Activated naive CD8-positive, alpha-beta T cell treated with anti-CD3 and anti-CD28 coated beads, Interleukin-2, amount 10 ng/mL, durations not matched to agents 7 days and 5 days (primary cell): ENCODE data around the gene ATF6B. TPM values are rescaled to one million over a fixed set of nuclear protein-coding genes. Genes with fewer than 3 reads are reported as not detected.

Source experiments
- ATAC-seq: fragments of 150-1000 bp; cut with Tn5 transposase; one replicate; pipeline ENCODE4 v1.10.0; 2021; ENCODE audit warnings: low read depth, moderate library complexity
- POLR2A ChIA-PET: fragments of 350-600 bp; sonication (Branson Sonifier 250); formaldehyde crosslinking; loops from one replicate; lab custom pipeline; 2021; ENCODE audit warnings: antibody characterized with exemption; lab: Charles Lee
- DNase-seq: peaks from one replicate; pipeline ENCODE4 v3.0.0; 2021
- H3K27ac Mint-ChIP-seq: one replicate; pipeline ENCODE4 v1.8.0; 2022; ENCODE audit warnings: mild to moderate bottlenecking, mixed read lengths
- H3K27me3 Mint-ChIP-seq: one replicate; pipeline ENCODE4 v1.8.0; 2022; ENCODE audit warnings: mild to moderate bottlenecking, moderate library complexity, mixed read lengths
- H3K36me3 Mint-ChIP-seq: one replicate; pipeline ENCODE4 v1.8.0; 2021; ENCODE audit warnings: mild to moderate bottlenecking, mixed read lengths
- H3K4me1 Mint-ChIP-seq: one replicate; pipeline ENCODE4 v1.8.0; 2021; ENCODE audit warnings: mixed read lengths
- H3K4me3 Mint-ChIP-seq: one replicate; pipeline ENCODE4 v1.8.0; 2022; ENCODE audit warnings: mild to moderate bottlenecking, moderate library complexity, mixed read lengths
- H3K9me3 Mint-ChIP-seq: one replicate; pipeline ENCODE4 v1.8.0; 2021; ENCODE audit warnings: mixed read lengths
- total RNA-seq, 2 experiments: library from RNA; stranded (reverse); gene quantifications; one replicate each; pipeline ENCODE4 v1.2.3, GENCODE V29; 2021

Gene ATF6B
- 100 to 1,000 TPM; 136 to 147 TPM for total RNA-seq

DNA sequence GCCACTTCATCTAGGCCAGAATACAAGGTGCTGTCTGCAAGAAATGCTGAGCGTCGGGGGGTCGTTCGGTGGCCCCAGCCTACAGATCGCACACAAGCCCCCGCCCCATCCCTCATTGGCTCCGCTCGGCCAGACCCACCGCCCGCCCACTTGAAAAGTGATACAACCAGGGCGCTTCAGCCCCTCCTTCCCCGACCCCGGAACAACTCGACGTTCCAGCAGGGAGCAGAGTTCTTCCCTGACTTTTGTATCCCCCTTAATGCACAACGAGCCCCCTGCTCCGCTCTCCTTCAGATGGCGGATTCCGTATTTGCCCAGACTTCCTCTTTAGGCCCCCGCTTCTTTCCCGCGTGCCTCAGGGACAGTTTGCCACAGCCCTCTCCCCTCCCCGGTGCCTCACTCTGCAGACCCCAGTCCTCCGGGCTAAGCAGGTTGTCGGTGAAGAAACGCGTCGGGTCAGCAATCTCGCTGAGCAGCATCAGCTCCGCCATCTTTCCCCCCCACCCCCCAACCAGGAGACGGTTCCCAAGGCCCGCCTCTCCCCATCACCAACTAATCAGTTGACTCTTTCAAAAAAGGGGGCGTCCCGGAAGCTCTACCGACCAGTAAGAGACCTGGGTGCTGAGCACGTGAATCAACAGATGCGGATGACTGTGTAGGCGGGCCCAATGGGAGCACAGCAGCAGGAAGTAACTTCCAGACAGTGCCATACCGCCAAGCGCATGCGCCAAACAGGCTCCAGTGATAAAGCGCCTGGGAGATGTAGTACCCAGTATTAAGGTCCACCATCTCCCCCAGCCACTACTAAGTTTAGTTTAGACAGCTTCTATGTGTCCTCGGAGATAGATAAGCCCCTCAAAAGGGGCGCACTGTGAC, at the start of gene ATF6B:
Gene ATF6B, minus strand, starts transcription at position 530 of the 876 bp plus-strand sequence. Its CDS starts 39 bp downstream, at position 491.
- peaks cover 17% of the 10 kb centered on the region for H3K36me3 Mint-ChIP-seq
- DNase-seq (peak; percentile 87), ATAC-seq (peak; percentile 95)
- peaks cover 38% of the 10 kb centered on the region for H3K4me1 Mint-ChIP-seq
- H3K27me3 Mint-ChIP-seq, result peaks cover 1% of the 10 kb centered on the region
- H3K4me3 Mint-ChIP-seq, result peak within 1 kb of the TSS; percentile 99
- POLR2A ChIA-PET, result interaction anchor here (1.0 to 3.7 kb wide), 11 partner anchors 9 to 844 kb away, joined by 3 to 18 read pairs (median 5); partner anchors contain the start of genes AGPAT1, EHMT2, GPSM3 and PBX2
- H3K27ac Mint-ChIP-seq, result peak within 1 kb of the TSS; percentile 99
- no peaks in the 10 kb centered on the region for H3K9me3 Mint-ChIP-seq

DNA sequence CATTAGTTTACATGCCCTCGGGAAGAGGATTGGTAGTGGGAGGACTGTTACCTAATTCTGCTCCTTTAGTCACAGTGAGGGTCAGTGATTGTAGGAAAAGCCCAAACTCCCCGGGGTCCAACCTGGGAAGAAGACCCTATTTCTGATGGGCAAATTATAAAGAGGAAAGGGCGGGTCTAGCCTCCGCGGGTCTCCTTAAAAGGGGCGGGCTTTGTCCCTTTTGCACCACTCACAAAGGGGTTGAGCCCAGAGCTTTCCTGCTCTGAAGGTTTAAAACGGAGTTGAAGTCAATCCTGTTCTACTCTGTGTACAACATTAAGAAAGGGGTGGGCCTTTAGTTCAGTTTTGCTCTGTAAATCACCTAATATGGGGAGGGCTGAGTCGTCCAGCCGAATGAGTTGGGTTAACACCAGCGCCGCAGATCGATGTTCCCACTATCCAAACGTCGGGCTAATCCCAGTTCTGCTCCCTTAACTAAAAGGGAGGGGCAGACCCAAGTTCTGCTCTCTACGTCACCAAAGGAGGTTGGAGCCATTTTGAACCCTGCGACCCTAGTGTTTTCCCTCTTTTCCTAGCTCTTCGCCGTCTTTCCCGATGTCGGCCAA, 49.2 kb upstream of the ATF6B start:
- POLR2A ChIA-PET, result interaction anchor here (1.2 to 2.6 kb wide), 7 partner anchors 13 to 206 kb away, joined by 3 to 20 read pairs (median 7); partner anchors contain the start of genes ATF6B, DXO, FKBPL and GPSM3
- peaks cover 18% of the 10 kb centered on the region for H3K36me3 Mint-ChIP-seq

DNA sequence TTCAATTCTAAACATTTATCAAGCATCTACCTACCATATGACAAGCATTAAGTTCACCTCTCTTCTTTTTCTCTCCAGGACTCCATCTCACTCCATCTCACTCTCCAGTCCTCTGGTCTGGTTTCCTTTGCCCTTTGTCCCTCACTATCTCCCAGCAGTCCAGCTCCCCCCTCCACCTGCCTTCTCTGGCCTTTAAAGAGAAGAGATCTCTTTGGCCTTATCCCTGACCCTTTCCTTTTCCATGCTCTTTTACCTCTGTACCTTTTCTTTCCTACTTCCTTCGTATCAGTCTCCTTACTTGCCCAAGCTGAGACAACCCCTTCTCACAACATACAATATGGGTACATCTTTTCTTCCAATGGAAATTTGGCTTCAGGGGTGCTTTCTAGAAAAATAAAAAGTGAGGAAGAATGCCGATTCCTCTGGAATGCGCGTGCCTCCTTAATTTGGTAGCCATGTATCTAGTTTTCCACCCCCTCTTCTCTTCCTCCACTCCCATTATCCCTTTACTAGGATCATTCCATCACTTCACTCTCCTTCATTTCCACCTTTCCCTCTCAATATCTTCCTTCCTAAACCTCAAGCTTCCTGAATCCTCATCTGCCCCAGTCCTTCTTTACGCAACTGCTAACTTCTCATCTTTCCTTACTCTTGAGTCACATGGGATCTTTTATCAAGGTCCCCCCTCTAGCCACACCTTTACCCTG, 48.6 kb upstream of the ATF6B start:
- no peaks in the 10 kb centered on the region for H3K27me3 Mint-ChIP-seq
- no peak for DNase-seq
- peaks cover 18% of the 10 kb centered on the region for H3K36me3 Mint-ChIP-seq
- ATAC-seq, result no peak
- H3K27ac Mint-ChIP-seq, result peak overlapping the region; percentile 98
- peak overlapping the region; percentile 97 for H3K4me3 Mint-ChIP-seq
- no peaks in the 10 kb centered on the region for H3K9me3 Mint-ChIP-seq
- POLR2A ChIA-PET, result interaction anchor here (0.8 to 2.6 kb wide), 7 partner anchors 14 to 205 kb away, joined by 3 to 20 read pairs (median 7); partner anchors contain the start of genes ATF6B, DXO, FKBPL and GPSM3
- H3K4me1 Mint-ChIP-seq, result peaks cover 54% of the 10 kb centered on the region

More for the DNA sequence above, 49.2 kb upstream of the ATF6B start:
- peak overlapping the region; percentile 98 for H3K27ac Mint-ChIP-seq
- H3K4me3 Mint-ChIP-seq, result peak overlapping the region; percentile 97
- ATAC-seq (peak; percentile 1), DNase-seq (no peak)
- peaks cover 54% of the 10 kb centered on the region for H3K4me1 Mint-ChIP-seq
- H3K9me3 Mint-ChIP-seq, result no peaks in the 10 kb centered on the region
- no peaks in the 10 kb centered on the region for H3K27me3 Mint-ChIP-seq

DNA sequence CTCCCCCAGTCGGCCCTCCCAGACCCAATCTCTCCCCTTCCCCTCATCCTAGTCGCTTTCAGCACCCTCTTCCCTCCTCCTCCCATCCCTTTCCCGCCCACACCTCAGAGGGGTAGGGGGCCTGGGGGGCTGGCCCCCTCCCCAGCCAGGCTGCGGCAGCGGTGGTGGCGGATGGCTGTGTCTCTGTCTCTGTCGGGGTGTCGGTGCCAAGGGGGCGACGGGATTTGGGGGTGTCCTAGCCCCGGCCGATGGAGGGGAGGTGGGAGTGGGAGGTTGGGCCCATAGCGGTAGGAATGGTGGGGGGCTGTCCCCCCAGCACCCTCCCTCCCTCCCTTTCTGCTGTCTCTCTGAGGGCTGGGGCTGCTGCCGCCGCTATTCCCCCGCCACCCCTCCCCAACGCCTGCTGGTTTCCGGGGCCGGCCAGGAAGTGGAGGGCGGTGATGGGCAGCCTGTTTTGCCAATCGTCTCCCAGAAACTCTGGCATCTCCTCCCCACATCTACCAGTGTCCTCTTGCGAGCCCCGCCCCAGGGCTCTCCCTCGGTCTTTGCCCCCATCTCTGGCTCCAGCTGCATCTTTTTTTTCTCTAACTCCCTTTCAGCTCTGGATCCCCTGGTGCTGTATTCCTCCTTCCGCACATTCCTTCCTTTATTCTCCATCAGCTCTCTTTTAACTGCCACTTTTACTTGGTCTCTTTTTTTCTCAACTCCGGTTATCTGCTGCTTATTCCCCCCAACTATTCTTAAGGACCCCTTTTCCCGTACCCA, 47.8 kb upstream of the ATF6B start, which contains the start of gene AGPAT1:
Gene AGPAT1, minus strand, starts transcription at position 374 of the 765 bp plus-strand sequence. CDS start 4,588 bp downstream, outside the sequence.
- peak within 1 kb of the TSS; percentile 98 for H3K27ac Mint-ChIP-seq
- DNase-seq (peak; percentile 92), ATAC-seq (peak; percentile 39)
- H3K9me3 Mint-ChIP-seq, result no peaks in the 10 kb centered on the region
- peak within 1 kb of the TSS; percentile 97 for H3K4me3 Mint-ChIP-seq
- peaks cover 21% of the 10 kb centered on the region for H3K36me3 Mint-ChIP-seq
- no peaks in the 10 kb centered on the region for H3K27me3 Mint-ChIP-seq
- peaks cover 54% of the 10 kb centered on the region for H3K4me1 Mint-ChIP-seq
- POLR2A ChIA-PET, result interaction anchor here (0.8 to 2.6 kb wide), 6 partner anchors 15 to 204 kb away, joined by 3 to 20 read pairs (median 10); partner anchors contain the start of genes ATF6B, DXO, FKBPL and GPSM3

DNA sequence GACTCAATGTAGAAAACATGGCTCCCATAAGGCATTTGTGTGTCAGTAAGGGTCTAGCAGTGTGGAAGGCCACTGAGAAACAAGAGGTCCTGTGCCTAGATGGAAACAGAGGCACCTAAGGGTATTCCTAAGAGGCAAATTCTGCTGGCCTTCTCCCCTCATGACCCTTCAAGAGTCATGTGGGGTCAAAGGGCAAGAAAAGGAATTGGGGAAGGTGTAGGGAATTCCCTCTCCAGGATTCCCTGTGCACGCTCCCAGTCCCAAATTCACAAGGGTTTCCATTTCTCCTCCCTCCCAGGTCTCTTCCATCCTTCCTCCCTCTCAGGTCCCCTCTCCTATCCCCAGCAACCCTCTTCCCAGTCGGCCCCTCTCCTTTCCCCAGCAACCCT, 47.3 kb upstream of the ATF6B start:
- no peaks in the 10 kb centered on the region for H3K27me3 Mint-ChIP-seq
- H3K4me1 Mint-ChIP-seq, result peaks cover 50% of the 10 kb centered on the region
- no peak for DNase-seq
- no peaks in the 10 kb centered on the region for H3K9me3 Mint-ChIP-seq
- H3K27ac Mint-ChIP-seq, result peak overlapping the region; percentile 83
- H3K36me3 Mint-ChIP-seq, result peaks cover 17% of the 10 kb centered on the region
- no peak for ATAC-seq
- POLR2A ChIA-PET, result no interaction called here
- H3K4me3 Mint-ChIP-seq, result peak overlapping the region; percentile 97

DNA sequence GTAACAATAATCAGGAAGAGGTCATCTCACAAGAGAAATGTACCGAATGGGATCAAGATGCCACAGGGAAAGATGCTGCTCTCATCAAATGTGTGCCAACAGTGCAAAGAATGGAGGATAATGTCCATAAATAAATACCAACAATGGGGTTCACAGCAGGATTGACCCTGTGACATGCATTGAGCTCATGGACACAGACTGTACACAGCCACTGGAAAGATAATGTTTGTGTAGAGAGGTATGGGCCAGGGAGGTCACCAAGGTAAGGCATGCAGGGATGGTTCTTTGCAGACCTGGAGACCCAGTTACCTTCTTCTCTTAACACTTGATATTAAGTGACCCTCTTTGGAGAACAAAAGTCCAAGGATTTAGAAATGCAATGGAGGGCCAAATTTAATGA, 46.4 kb upstream of the ATF6B start:
- ATAC-seq, result no peak
- Mint-ChIP-seq H3K36me3 (peaks cover 18% of the 10 kb centered on the region), H3K4me3 (peak overlapping the region; percentile 97), H3K27me3 (no peaks in the 10 kb centered on the region), H3K4me1 (peaks cover 46% of the 10 kb centered on the region), H3K27ac (no peak overlapping the region), H3K9me3 (no peaks in the 10 kb centered on the region)
- DNase-seq, result no peak
- POLR2A ChIA-PET, result interaction anchor here (1.0 to 2.6 kb wide), 2 partner anchors 17 to 21 kb away, joined by 3 to 6 read pairs; no protein-coding TSS in a partner anchor

DNA sequence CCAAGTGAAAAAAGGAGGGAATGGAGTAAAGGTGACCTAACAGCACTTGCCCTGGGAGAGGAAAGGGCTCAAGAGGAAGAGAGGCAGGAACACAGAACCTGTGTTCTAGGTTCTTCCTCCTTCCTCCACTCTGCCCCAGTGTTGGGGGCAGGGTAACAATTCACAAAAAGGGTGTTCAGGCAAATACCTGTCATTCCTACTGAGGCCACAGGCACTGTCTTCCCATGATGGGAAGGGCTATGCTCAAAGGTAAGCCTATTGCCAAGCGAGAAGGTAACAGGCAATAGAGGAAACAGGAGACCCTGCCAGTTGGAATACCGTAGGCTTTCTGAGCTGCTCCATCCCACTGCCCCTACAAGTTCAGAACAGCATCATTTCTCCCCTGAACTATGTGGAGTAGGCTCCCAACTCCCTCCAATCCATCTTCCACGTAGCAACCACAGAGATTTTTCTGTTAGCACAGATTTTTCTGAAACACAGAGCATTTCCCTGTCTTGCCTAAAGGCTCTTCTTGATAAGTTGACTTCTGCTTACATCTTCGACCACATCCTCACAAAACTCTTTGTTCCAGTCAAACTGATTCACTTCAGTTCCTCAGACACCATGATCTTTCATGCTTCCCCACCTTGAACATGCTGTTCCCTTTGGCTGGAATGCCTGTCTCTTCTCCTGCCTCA, 45.1 kb upstream of the ATF6B start:
- Mint-ChIP-seq H3K4me3 (peak overlapping the region; percentile 26), H3K27ac (peak overlapping the region; percentile 49), H3K36me3 (peaks cover 14% of the 10 kb centered on the region), H3K27me3 (no peaks in the 10 kb centered on the region), H3K9me3 (no peaks in the 10 kb centered on the region), H3K4me1 (peaks cover 37% of the 10 kb centered on the region)
- ATAC-seq (no peak), DNase-seq (no peak)
- POLR2A ChIA-PET, result interaction anchor here (1.0 to 2.6 kb wide), 2 partner anchors 18 to 22 kb away, joined by 3 to 6 read pairs; no protein-coding TSS in a partner anchor

DNA sequence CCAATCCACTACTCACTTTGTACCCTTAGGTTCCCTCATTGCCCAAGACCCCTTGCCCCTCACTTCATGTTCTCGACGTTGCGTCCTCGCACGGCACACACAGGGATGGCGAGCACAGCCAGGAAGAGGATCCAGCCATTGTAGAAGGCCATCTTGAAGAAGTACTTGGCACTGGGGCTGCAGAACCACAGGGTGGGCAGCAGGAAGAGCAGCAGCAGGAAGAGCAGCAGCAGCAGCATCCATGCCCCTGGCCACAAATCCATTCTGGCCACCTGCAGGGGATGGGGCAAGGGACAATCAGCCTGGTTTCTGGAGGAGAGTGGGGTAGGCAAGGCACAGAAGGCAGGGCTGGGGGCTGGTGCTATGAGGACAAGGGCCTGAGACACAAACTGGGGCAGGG, 43.2 kb upstream of the ATF6B start:
- Mint-ChIP-seq H3K4me3 (no peak overlapping the region), H3K36me3 (peaks cover 17% of the 10 kb centered on the region), H3K4me1 (peaks cover 25% of the 10 kb centered on the region), H3K9me3 (no peaks in the 10 kb centered on the region), H3K27ac (no peak overlapping the region), H3K27me3 (no peaks in the 10 kb centered on the region)
- ATAC-seq, result no peak
- DNase-seq, result no peak
- POLR2A ChIA-PET, result interaction anchor here (1.4 kb wide), 1 partner anchor 24 kb away, joined by 4 read pairs; no protein-coding TSS in a partner anchor

DNA sequence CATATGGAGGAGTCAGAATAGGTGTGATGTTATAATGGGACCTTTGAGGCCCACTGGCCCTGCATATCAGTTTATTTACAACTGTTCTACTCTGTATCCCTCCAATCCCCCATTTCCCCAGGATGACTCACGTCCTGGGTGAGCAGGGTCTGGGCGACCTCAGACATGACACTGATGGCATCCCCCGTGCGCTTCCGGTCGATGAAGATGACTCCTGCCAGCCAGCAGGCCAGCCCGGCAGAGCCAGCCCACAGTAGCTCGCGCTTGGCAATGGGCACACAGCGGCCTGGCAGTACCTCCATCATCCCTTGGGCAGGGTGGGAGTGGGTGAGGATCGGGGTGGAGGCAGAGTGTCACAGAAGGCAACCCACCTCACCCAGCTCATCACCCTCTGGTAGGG, 42.2 kb upstream of the ATF6B start:
- Mint-ChIP-seq H3K27me3 (no peaks in the 10 kb centered on the region), H3K4me1 (peaks cover 21% of the 10 kb centered on the region), H3K9me3 (no peaks in the 10 kb centered on the region), H3K36me3 (peaks cover 20% of the 10 kb centered on the region), H3K4me3 (no peak overlapping the region), H3K27ac (no peak overlapping the region)
- POLR2A ChIA-PET, result interaction anchor here (1.4 to 1.8 kb wide), 2 partner anchors 20 to 25 kb away, joined by 4 read pairs; partner anchors contain the start of gene PBX2
- ATAC-seq (no peak), DNase-seq (no peak)

DNA sequence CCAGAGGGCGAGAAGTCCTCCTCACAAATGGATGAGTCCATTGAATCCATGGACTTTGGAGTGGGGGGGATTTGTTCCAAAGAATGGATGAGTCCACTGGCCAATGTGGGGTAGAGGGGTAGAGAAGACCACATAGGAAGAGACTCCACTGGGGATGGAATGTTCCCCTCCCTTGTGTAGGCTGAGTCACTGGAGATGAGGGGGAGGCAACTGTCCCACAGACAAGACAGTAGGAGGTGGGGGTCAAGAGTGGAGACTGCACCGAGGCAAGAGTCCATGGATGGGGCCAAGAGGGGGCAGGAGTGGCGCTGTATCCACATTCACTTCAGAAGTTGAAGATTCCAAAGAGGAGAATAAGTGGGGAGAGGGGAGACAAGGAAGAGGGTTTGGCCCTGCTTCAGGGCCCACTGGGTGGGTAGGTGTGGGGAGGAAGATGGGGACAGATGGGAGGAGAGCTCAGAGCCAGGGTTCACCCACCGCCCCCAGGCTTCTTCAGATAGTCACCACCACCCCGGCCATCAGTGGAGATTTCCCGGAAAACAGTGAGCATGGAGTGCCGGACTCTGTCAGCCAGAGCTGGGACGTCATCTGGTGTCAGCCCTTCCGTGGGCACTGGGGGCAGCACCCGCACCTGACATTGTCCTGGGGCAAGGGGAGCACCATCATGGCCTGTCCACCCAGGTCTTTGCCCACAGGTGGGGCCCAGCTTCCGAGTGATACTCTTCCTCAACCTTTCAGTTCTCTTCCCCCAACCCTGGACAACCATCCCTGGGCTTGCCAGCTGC, 41.0 kb upstream of the ATF6B start:
- POLR2A ChIA-PET, result interaction anchor here (0.8 to 1.8 kb wide), 2 partner anchors 21 to 23 kb away, joined by 3 to 4 read pairs; partner anchors contain the start of genes GPSM3 and PBX2
- Mint-ChIP-seq H3K4me3 (no peak overlapping the region), H3K9me3 (no peaks in the 10 kb centered on the region), H3K27me3 (no peaks in the 10 kb centered on the region), H3K36me3 (peaks cover 19% of the 10 kb centered on the region), H3K4me1 (peaks cover 15% of the 10 kb centered on the region), H3K27ac (no peak overlapping the region)
- DNase-seq, result no peak
- ATAC-seq, result no peak

DNA sequence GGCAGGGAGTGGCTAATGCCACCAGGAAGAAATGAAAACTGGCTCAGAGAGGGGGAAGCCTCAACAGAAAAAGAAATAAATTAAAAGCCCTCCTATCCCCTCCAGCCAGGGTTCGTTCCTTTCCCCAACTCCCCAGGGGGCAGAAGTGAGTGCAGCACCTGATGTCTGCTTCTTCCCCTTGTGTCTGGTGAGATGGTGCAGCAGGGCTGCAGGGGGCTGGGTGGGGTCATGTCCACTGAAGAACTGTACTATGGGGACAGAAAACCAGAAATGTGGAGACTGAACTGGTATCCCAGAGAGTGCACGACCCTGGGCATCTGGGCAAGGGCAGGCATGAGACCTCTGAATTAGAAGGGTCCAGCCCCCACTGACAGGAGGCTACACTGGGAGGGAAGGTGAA, 40.3 kb upstream of the ATF6B start:
- Mint-ChIP-seq H3K4me3 (no peak overlapping the region), H3K27me3 (no peaks in the 10 kb centered on the region), H3K36me3 (peaks cover 19% of the 10 kb centered on the region), H3K9me3 (no peaks in the 10 kb centered on the region), H3K27ac (no peak overlapping the region), H3K4me1 (peaks cover 8% of the 10 kb centered on the region)
- ATAC-seq (no peak), DNase-seq (no peak)
- POLR2A ChIA-PET, result no interaction called here
